ENCODE results near the gene DSE.

DNA sequence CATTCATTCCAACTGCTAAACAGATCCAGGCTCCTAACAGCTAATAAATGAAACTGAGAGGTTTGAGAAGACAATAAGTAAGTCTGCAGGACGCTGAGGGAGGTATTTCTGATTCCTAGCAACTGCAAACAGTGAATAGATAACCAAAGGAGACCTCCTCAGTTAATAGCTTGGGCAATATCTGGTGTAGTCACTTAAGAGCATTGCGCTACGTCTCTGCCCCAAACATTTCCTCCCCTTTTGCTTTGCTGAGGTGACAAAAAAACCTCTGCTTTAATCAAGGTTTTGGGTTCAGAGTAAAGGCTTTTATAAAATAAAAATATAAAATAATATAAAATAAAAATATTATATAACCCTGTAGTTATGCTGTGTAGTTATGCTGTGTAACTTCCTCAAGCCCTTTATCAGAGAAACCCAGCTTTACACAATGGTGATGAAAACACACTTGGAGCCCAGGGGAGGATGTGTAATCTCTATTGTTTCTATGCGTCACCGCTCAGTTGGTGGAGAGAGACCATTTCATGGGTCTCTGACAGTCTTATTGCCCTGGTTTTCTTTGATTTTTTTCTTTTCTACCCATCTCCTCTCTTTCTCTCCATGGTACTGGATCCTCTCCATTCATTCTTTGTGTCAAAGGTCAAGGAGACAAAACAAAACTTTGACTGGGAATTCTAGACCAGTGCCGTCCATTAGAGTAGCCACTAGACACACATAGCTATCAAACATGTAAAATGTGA lies 121.8 kb downstream of the DSE start:
- TF ChIP-seq REST (IDR thresholded peaks at IDR 0.05; ENCODE audit: insufficient read depth in 1 of 2, low read depth in 2 of 2, low read length in 1 of 2), result no peak
- TF ChIP-seq, protein P1, sequence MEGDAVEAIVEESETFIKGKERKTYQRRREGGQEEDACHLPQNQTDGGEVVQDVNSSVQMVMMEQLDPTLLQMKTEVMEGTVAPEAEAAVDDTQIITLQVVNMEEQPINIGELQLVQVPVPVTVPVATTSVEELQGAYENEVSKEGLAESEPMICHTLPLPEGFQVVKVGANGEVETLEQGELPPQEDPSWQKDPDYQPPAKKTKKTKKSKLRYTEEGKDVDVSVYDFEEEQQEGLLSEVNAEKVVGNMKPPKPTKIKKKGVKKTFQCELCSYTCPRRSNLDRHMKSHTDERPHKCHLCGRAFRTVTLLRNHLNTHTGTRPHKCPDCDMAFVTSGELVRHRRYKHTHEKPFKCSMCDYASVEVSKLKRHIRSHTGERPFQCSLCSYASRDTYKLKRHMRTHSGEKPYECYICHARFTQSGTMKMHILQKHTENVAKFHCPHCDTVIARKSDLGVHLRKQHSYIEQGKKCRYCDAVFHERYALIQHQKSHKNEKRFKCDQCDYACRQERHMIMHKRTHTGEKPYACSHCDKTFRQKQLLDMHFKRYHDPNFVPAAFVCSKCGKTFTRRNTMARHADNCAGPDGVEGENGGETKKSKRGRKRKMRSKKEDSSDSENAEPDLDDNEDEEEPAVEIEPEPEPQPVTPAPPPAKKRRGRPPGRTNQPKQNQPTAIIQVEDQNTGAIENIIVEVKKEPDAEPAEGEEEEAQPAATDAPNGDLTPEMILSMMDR (IDR thresholded peaks at IDR 0.05), result no peak

Data from Panc1 (cell line).